ENCODE data around the gene AUTS2.

DNA sequence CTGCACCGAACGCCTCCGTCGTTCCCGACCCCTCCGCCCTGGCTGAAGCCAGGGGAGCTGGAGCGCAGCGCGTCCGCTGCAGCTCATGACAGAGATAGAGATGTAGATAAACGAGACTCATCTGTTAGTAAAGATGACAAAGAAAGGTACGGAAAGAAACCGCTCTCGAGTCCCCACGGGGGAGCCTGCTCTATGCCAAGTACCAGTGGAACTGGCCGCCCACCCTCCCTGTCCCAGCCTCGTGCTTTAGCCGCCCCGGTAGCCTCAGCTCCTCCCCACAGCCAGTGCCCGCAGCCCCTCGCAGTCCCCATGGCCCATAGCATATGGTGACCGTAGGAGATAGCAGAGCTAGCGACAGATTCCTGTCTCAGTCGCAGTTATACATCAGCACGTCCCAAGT lies 1189.0 kb downstream of the AUTS2 start:
- TF ChIP-seq ZNF133 (tag by site-specific recombination; IDR thresholded peaks at IDR 0.05) (no peak), KLF9 (tag by site-specific recombination; IDR thresholded peaks at IDR 0.05; ENCODE audit: low read depth) (no peak)
